Body of pancreas (tissue), 4 donors: Measurements from ENCODE around the gene ZP1.

Source experiments
- CTCF ChIP-seq, 7 experiments: fragments of 450-650 bp in 4 of 7; fragments of 200-600 bp in 3 of 7; sonication (generic) in 3 of 7; IDR thresholded peaks; one replicate each; pipeline ENCODE4 v1.5.1; 2016 to 2019; ENCODE audit warnings: antibody characterized with exemption in 7 of 7
- POLR2A ChIP-seq, 3 donors: fragments of 450-650 bp; IDR thresholded peaks; one replicate each; pipeline ENCODE4 v1.6.1; 2016; ENCODE audit warnings: antibody characterized with exemption in 3 of 3, mild to moderate bottlenecking in 2 of 3

- TF ChIP-seq CTCF (IDR thresholded peaks at IDR 0.05) (no peak), POLR2A (IDR thresholded peaks at IDR 0.05) (no peak)
Measured at GRCh38 chr11:60825790-60826189, 41.6 kb upstream of the ZP1 start.
